Hindlimb muscle (tissue), 1 donor: ENCODE measurements around the gene CCDC12. TPM values are rescaled to one million over a fixed set of nuclear protein-coding genes. Genes with fewer than 3 reads are reported as not detected.
"Not testable (repeated sequence)": the region's sequence is repeated elsewhere in the genome, so short reads cannot be mapped to it uniquely, and the experiment has no call there.

Source experiments
- DNase-seq: peaks from one replicate; pipeline ENCODE4 v3.0.0-alpha.2; 2013
- polyA plus RNA-seq: library from polyadenylated mRNA; unstranded; fragments of 120-200 nt; gene quantifications from one replicate; pipeline ENCODE4 v1.2.1, GENCODE V29; 2013; ENCODE audit not compliant: insufficient read length

CCDC12 gene
- polyA plus RNA-seq, 1 donor: 38.7 TPM

GRCh38 chr3:46922426-46922825 lies 54.1 kb downstream of the CCDC12 start:
- no peak for DNase-seq

GRCh38 chr3:46921871-46922271 lies 54.7 kb downstream of the CCDC12 start:
- DNase-seq: no peak

GRCh38 chr3:46921041-46921440 lies 55.5 kb downstream of the CCDC12 start:
- no peak for DNase-seq

- DNase-seq: no peak
Observed at GRCh38 chr3:46918634-46919033, 57.9 kb downstream of the CCDC12 start.

GRCh38 chr3:46918202-46918601 lies 58.3 kb downstream of the CCDC12 start:
- no peak for DNase-seq

GRCh38 chr3:46917257-46917656 lies 59.3 kb downstream of the CCDC12 start:
- DNase-seq: no peak

- DNase-seq: no peak
Observed at GRCh38 chr3:46916799-46917198, 59.7 kb downstream of the CCDC12 start.

- DNase-seq: no peak
Observed at GRCh38 chr3:46916278-46916677, 60.3 kb downstream of the CCDC12 start.

GRCh38 chr3:46915297-46915822 lies 61.2 kb downstream of the CCDC12 start:
- no peak for DNase-seq

- DNase-seq: no peak
Observed at GRCh38 chr3:46914849-46915248, 61.7 kb downstream of the CCDC12 start.

GRCh38 chr3:46913644-46914043 lies 62.9 kb downstream of the CCDC12 start:
- no peak for DNase-seq

GRCh38 chr3:46912986-46913385 lies 63.6 kb downstream of the CCDC12 start:
- DNase-seq: no peak

- DNase-seq: not testable (repeated sequence)
Observed at GRCh38 chr3:46910914-46911313, 65.6 kb downstream of the CCDC12 start.

- DNase-seq: no peak
Observed at GRCh38 chr3:46910166-46910760, 66.3 kb downstream of the CCDC12 start.

GRCh38 chr3:46909535-46910161 lies 66.9 kb downstream of the CCDC12 start:
- DNase-seq: peak; percentile 80

- no peak for DNase-seq
Observed at GRCh38 chr3:46908986-46909534, 67.5 kb downstream of the CCDC12 start.

GRCh38 chr3:46908294-46908985 lies 68.1 kb downstream of the CCDC12 start:
- DNase-seq: no peak

- DNase-seq: no peak
Observed at GRCh38 chr3:46907960-46908293, 68.6 kb downstream of the CCDC12 start.

- no peak for DNase-seq
Observed at GRCh38 chr3:46907271-46907670, 69.3 kb downstream of the CCDC12 start.

- DNase-seq: no peak
Observed at GRCh38 chr3:46906471-46907058, 70.0 kb downstream of the CCDC12 start.

- no peak for DNase-seq
Observed at GRCh38 chr3:46905661-46906451, 70.7 kb downstream of the CCDC12 start.

GRCh38 chr3:46905213-46905560 lies 71.4 kb downstream of the CCDC12 start:
- no peak for DNase-seq
